ENCODE data around the gene TAF12.
"Not testable (repeated sequence)": the region's sequence is repeated elsewhere in the genome, so short reads cannot be mapped to it uniquely, and the experiment has no call there.

The TAF12 gene

DNA sequence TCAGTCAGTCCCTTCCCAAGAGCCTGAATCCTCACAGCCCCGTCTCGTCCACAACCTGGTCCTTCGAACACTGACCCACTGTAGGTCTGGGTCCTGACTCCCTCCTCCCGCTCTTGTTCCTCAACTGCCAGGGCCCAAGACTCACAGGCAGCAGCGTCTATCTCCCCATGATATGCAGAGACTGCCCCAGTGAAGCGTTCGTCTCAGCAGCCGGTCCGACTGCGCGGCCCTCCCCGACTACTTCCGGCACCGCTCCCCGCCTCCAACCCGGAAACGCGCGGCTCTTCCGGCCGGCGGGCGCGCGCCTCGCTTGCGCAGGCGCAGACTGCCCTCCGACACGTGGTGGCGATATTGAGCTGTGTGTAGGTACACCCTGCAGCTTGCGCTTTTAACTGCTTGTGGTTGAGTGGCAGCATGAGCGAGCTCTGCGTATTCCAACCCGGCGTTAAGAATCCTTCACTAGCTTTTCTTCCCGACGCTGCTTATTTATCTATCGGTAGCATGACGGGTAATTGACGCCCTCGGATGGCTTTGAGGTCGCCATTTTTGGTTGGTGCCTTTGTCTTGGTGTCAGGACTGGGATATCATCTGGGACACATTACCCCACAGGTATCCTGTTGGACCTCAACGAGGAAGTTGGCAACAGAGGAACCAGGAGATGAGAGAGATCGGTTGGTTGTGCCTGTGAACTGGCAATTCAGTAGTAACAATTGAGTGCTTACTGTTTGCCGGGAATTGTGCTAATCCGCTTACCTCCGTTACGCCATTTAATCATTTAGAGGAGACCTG lies at the start of gene TAF12:
TAF12 (minus strand) TSS at position 221 of the 789 bp plus-strand sequence. CDS start 20,986 bp downstream, outside the sequence.
- peak; percentile 91 for DNase-seq

- not testable (repeated sequence) for DNase-seq
Measured at GRCh38 chr1:28691627-28692026, 48.8 kb upstream of the TAF12 start.

- no peak for DNase-seq
Measured at GRCh38 chr1:28684937-28685336, 42.1 kb upstream of the TAF12 start.

- DNase-seq = no peak
Measured at GRCh38 chr1:28682840-28683239, 40.0 kb upstream of the TAF12 start.

- no peak for DNase-seq
Measured at GRCh38 chr1:28680151-28680550, 37.3 kb upstream of the TAF12 start.

DNA sequence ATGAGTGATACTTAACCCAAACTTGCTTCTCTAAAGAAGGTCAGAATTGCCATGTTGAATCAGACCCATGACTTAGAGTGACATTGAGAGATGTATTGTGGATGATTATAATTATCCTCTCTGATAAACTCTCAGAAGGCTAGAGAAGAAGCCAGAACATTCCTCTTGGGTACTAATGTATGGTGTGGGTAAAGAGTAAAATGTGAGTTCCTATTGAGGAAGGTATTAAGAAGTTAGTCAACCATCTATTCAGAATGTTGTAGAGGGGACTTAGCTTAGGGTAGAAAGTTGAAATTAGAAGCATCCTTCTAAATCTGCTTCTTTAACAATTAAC lies 33.0 kb upstream of the TAF12 start:
- DNase-seq = no peak

- not testable (repeated sequence) for DNase-seq
Measured at GRCh38 chr1:28672971-28673370, 30.1 kb upstream of the TAF12 start.

DNA sequence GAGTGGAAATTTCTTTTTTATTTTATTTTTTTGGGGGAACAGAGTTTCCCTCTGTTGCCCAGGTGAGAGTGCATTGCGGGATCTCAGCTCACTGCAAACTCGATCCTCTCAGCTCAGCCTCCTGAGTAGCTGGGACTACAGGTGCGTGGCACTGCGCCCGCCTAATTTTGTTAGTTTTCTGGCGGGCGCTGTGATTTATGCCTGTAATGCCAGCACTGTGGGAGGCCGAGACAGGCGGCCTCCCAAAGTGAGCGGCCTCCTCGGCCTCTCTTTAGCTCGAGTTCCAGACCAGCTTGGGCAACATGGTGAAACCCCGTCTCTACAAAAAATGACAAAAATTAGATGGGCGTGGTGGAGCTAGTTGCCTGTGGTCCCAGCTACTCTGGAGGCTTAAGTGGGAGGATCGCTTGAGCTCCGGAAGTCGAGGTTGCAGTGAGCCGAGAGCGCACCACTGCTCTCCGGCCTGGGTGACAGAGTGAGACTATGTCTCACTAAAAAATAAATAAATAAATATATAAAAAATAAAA lies 28.4 kb upstream of the TAF12 start:
- DNase-seq = no peak

GRCh38 chr1:28668956-28669723 lies 26.3 kb upstream of the TAF12 start:
- peak; percentile 35 for DNase-seq

DNA sequence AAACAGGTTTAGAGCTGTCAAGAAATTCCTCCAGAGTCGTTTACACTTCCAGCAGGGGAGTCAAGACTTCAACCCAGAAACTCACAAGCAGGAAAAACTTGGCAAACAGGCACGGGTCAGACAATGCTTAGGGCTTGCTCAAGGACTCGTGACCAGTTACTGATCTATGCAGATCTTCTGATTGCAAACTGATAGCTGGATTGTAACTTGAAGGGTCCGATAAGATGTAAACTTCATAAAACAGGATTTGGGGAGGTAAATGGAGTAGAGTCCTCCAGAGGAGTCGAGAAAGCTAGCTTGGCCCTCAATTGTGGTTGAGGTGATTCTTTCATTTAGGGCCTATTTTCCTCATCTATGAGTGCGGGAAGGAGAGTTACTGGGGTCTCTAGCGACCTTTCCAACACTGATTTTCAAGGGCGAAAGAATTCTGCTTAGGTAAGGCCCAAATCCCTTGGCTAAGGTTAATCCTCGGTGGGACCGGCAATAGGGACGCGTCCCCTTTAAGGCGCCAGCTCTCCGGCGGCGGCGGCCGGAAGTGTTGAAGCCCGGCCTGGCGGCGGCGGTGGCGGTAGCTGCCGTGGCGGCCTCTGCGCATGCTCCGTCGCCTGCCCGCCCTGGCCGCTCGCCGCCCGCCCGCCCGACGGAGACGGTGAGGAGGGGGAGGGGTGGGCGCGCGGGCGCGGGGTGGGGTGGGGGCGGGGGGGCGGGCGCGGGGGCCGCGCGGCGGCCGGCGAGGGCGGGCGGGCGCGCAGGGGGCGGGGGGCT lies 25.5 kb upstream of the TAF12 start, which contains the start of gene GMEB1:
GMEB1 (plus strand) TSS at position 594 of the 765 bp plus-strand sequence. CDS start 14,829 bp downstream, outside the sequence.
- DNase-seq = peak; percentile 88

- DNase-seq = no peak
Measured at GRCh38 chr1:28666806-28667205, 23.9 kb upstream of the TAF12 start.

- no peak for DNase-seq
Measured at GRCh38 chr1:28663871-28664470, 21.1 kb upstream of the TAF12 start.

DNA sequence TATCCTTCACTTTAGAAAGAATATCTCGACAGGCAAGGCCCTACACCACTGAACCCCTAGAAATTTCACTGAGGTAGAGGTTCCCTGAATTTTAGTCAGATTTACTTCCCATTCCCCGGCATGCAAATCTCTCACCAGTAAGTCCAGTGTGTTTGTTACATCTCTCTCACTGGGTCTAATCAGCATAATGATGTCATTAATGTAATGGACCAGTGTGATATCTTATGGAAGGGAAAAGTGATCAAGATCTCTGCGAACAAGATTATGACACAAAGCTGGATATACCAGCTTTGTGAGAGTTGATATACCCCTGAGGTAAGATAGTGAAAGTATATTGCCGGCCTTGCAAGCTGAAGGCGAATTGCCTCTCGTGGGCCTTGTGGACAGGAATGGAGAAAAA lies 13.5 kb upstream of the TAF12 start:
- no peak for DNase-seq

- not testable (repeated sequence) for DNase-seq
Measured at GRCh38 chr1:28655448-28656311, 12.8 kb upstream of the TAF12 start.

DNA sequence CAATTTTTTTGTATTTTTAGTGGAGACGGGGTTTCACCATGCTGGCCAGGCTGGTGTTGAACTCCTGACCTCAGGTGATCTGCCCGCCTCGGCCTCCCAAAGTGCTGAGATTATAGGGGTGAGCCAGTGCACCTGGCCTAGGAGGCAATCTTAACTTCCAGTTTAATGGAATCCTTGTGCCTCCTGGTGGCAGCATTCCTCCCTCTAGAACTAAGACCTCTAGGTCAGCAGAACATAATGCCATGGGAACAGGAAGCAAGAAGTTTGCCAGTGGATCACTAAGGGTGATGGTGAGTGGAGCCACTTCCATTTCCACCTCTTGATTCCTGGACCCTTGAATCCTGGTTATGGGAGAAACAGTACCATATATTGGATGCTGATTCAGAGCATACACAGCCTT lies 11.0 kb upstream of the TAF12 start:
- not testable (repeated sequence) for DNase-seq

- not testable (repeated sequence) for DNase-seq
Measured at GRCh38 chr1:28653063-28653462, 10.2 kb upstream of the TAF12 start.

- DNase-seq = peak; percentile 90
Measured at GRCh38 chr1:28648474-28649198, 5.8 kb upstream of the TAF12 start, which contains the start of gene RNU11. Gene RNU11 (plus strand): TSS chr1:28648600.

- peak; percentile 91 for DNase-seq
Measured at GRCh38 chr1:28648008-28648473, 5.2 kb upstream of the TAF12 start.

DNA sequence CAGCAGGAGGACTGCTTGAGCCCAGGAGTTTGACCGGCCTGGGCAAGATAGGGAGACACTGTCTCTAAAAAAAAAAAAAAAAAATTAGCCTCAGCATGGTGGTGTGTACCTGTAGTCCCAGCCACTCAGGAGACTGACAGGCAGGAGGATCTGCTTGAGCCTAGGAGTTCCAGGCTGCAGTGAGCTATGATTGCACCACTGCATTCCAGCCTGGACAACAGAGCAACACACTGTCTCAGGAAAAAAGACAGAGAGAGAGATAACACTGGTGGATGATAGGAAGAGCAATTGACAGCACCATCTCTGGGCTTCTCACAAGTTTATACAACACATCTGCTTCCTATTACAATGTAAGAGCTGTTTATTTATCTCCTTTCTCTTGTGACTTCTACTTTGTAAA lies 3.2 kb upstream of the TAF12 start:
- no peak for DNase-seq

GRCh38 chr1:28645406-28645805 lies 2.5 kb upstream of the TAF12 start:
- not testable (repeated sequence) for DNase-seq

DNA sequence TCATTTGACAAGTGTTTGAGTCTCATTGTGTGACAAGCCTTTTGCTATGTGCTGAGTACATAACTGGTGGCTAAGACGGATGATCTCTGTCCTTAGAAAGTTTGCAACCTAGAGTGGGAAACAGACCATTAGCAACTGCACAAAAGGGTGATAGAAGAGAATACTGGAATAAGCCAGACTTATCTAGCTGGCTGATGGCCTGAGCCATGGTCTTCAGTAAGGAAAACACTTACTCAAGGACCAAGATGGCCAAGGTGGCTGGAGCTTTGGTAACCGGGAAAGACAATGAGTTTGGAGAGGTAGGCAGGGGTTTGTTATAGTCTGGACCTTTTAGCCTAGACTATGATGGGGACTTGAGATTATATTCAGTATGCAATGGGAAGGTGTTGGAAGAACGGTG lies 1.6 kb upstream of the TAF12 start:
- no peak for DNase-seq
